SK-N-SH (cell line): ENCODE data around the gene MEGF6. TPM values are rescaled to one million over a fixed set of nuclear protein-coding genes. Genes with fewer than 3 reads are reported as not detected.

ENCODE experiments used
- CTCF ChIA-PET: fragments of 300-600, 350-600 bp; formaldehyde crosslinking; extraction: SDS; loops from one replicate; lab custom pipeline; 2021; lab: Yijun Ruan, JAX
- POLR2A ChIA-PET: fragments of 350-600 bp; sonication (Branson Sonifier 250); formaldehyde crosslinking; extraction: SDS; loops from one replicate; lab custom pipeline; 2020; ENCODE audit warnings: antibody characterized with exemption, inconsistent platforms; lab: Yijun Ruan, JAX
- DNase-seq: peaks from one replicate; pipeline ENCODE4 v3.0.0; 2012
- H2AFZ ChIP-seq: fragments of 200-600 bp; sonication (generic); 2 replicates; pipeline ENCODE4 v1.8.1; 2016; ENCODE audit warnings: antibody characterized with exemption, mild to moderate bottlenecking, low read depth
- H3F3A ChIP-seq: fragments of 200-600 bp; sonication (generic); replicated peaks from 2 replicates; pipeline ENCODE3; 2016; ENCODE audit warnings: antibody characterized with exemption, mild to moderate bottlenecking; ENCODE audit not compliant: insufficient read depth
- H3K27ac ChIP-seq, 2 experiments: fragments of 200-500 bp in 1 of 2; fragments of 200-600 bp in 1 of 2; sonication (Bioruptor generic) in 1 of 2; sonication (generic), shearing (Covaris generic) in 1 of 2; 2 replicates each; pipeline versions ENCODE4 v1.5.1 to v1.6.1; 2014 to 2016; ENCODE audit warnings: low read depth in 2 of 2, inconsistent platforms in 1 of 2, low read length in 1 of 2, mild to moderate bottlenecking in 1 of 2, mixed read lengths in 1 of 2
- H3K27me3 ChIP-seq: fragments of 200-600 bp; sonication (generic), shearing (Covaris generic); 2 replicates; pipeline ENCODE4 v1.6.1; 2016; ENCODE audit warnings: mixed run types; ENCODE audit not compliant: insufficient read depth
- H3K36me3 ChIP-seq, 2 experiments: fragments of 200-500 bp in 1 of 2; fragments of 200-600 bp in 1 of 2; sonication (Bioruptor generic) in 1 of 2; sonication (generic) in 1 of 2; replicated peaks in 1 of 2; 2 replicates each; pipeline versions ENCODE3 to v1.5.1; 2014 to 2016; ENCODE audit warnings: low read length in 1 of 2, mild to moderate bottlenecking in 1 of 2; ENCODE audit not compliant: insufficient read depth in 2 of 2, control insufficient read depth in 1 of 2
- H3K4me1 ChIP-seq, 2 experiments: fragments of 200-500 bp in 1 of 2; fragments of 200-600 bp in 1 of 2; sonication (Bioruptor generic) in 1 of 2; sonication (generic), shearing (Covaris generic) in 1 of 2; 2 replicates each; pipeline versions ENCODE4 v1.5.1 to v1.6.1; 2014 to 2016; ENCODE audit warnings: low read depth in 1 of 2, low read length in 1 of 2, mixed run types in 1 of 2; ENCODE audit not compliant: insufficient read depth in 2 of 2, control insufficient read depth in 1 of 2
- H3K4me2 ChIP-seq: fragments of 200-600 bp; sonication (generic), shearing (Covaris generic); 2 replicates; pipeline ENCODE4 v1.6.1; 2017; ENCODE audit warnings: mixed run types
- H3K4me3 ChIP-seq, 2 experiments: fragments of 200-500 bp in 1 of 2; fragments of 200-600 bp in 1 of 2; sonication (Bioruptor generic) in 1 of 2; sonication (generic), shearing (Covaris generic) in 1 of 2; 2 replicates each; pipeline versions ENCODE4 v1.5.1 to v1.8.1; 2014 to 2016; ENCODE audit warnings: low read depth in 2 of 2, inconsistent platforms in 1 of 2, low read length in 1 of 2, mild to moderate bottlenecking in 1 of 2, mixed read lengths in 1 of 2, moderate library complexity in 1 of 2
- H3K79me2 ChIP-seq: fragments of 200-600 bp; sonication (generic); 2 replicates; pipeline ENCODE4 v1.8.1; 2017; ENCODE audit warnings: mild to moderate bottlenecking; ENCODE audit not compliant: insufficient read depth
- H3K9ac ChIP-seq: fragments of 200-600 bp; sonication (generic); 2 replicates; pipeline ENCODE4 v1.6.1; 2017; ENCODE audit warnings: mixed run types
- H3K9me2 ChIP-seq: fragments of 200-600 bp; sonication (generic); 2 replicates; pipeline ENCODE4 v1.6.1; 2017; ENCODE audit warnings: mixed run types
- H3K9me3 ChIP-seq: fragments of 200-600 bp; sonication (generic); 2 replicates; pipeline ENCODE4 v1.6.1; 2017; ENCODE audit warnings: mixed run types, mild to moderate bottlenecking, moderate library complexity
- H4K20me1 ChIP-seq: fragments of 200-600 bp; sonication (generic); 2 replicates; pipeline ENCODE4 v1.6.1; 2017; ENCODE audit warnings: mild to moderate bottlenecking, mixed run types; ENCODE audit not compliant: insufficient read depth
- CHD2 ChIP-seq: fragments of 150-350 bp; IDR thresholded peaks from 2 replicates; pipeline ENCODE4 v1.6.1; 2018; ENCODE audit warnings: low read length; ENCODE audit not compliant: partially characterized antibody
- ELF1 ChIP-seq: IDR thresholded peaks from 2 replicates; pipeline ENCODE4 v1.4.0; 2012
- GABPA ChIP-seq: IDR thresholded peaks from 2 replicates; pipeline ENCODE4 v1.4.0; 2012; ENCODE audit warnings: low read depth, mild to moderate bottlenecking
- IRF3 ChIP-seq: fragments of 150-350 bp; IDR thresholded peaks from 2 replicates; pipeline ENCODE4 v1.6.1; 2016; ENCODE audit warnings: mild to moderate bottlenecking, low read depth, low read length
- POLR2AphosphoS5 ChIP-seq: IDR thresholded peaks from 2 replicates; pipeline ENCODE4 v1.6.1; 2012; ENCODE audit warnings: low read depth, low read length
- RAD21 ChIP-seq: IDR thresholded peaks from 2 replicates; pipeline ENCODE4 v1.6.1; 2012; ENCODE audit warnings: mild to moderate bottlenecking, low read length
- RCOR1 ChIP-seq: fragments of 150-350 bp; IDR thresholded peaks from 2 replicates; pipeline ENCODE4 v1.6.1; 2017; ENCODE audit warnings: antibody characterized with exemption, low read length
- RFX5 ChIP-seq: IDR thresholded peaks from 2 replicates; pipeline ENCODE4 v1.6.1; 2012; ENCODE audit warnings: mild to moderate bottlenecking, improper control_type of control experiment, low read length
- RXRA ChIP-seq: IDR thresholded peaks from 2 replicates; pipeline ENCODE4 v1.4.0; 2012; ENCODE audit warnings: low read depth, mild to moderate bottlenecking, borderline replicate concordance
- SIN3A ChIP-seq: IDR thresholded peaks from 2 replicates; pipeline ENCODE4 v1.6.1; 2012; ENCODE audit warnings: low read depth, mild to moderate bottlenecking, low read length, moderate library complexity, borderline replicate concordance
- SMC3 ChIP-seq: IDR thresholded peaks from 2 replicates; pipeline ENCODE4 v1.6.1; 2012; ENCODE audit warnings: low read depth, low read length, improper control_type of control experiment
- TAF1 ChIP-seq: IDR thresholded peaks from 2 replicates; pipeline ENCODE4 v1.6.1; 2012; ENCODE audit warnings: low read depth, mild to moderate bottlenecking, low read length, moderate library complexity, borderline replicate concordance
- YY1 ChIP-seq: IDR thresholded peaks from 2 replicates; pipeline ENCODE4 v1.4.0; 2012; ENCODE audit warnings: low read depth, mild to moderate bottlenecking
- ZBTB33 ChIP-seq: IDR thresholded peaks from 2 replicates; pipeline ENCODE4 v1.4.0; 2012; ENCODE audit warnings: low read depth, borderline replicate concordance
- WGBS: methylation state at CpG from one replicate; pipeline ENCODE4 v1.1.6; 2017; ENCODE audit warnings: low lambda C conversion rate; 5-methylcytosine and 5-hydroxymethylcytosine counted together
- polyA plus RNA-seq, 3 experiments: library from polyadenylated mRNA; depleted of rRNA; stranded (reverse); fragments of >200 nt; gene quantifications; 2 replicates each; pipeline ENCODE4 v1.2.3, GENCODE V29; 2012
- TF ChIP-seq, protein P1 (sequence below): fragments of 200-600 bp; sonication (generic); IDR thresholded peaks from 2 replicates; pipeline ENCODE4 v1.6.1; 2017; ENCODE audit warnings: antibody characterized with exemption, mild to moderate bottlenecking, moderate library complexity
- TF ChIP-seq, protein P2 (sequence below): IDR thresholded peaks from 2 replicates; pipeline ENCODE4 v1.4.0; 2012; ENCODE audit warnings: low read depth, borderline replicate concordance
- TF ChIP-seq, protein P3 (sequence below): IDR thresholded peaks from 2 replicates; pipeline ENCODE4 v1.4.0; 2012; ENCODE audit warnings: low read depth

The MEGF6 gene
- polyA plus RNA-seq, 1 of the 3 experiments (the other 2 are of a cell fraction) = 7.6 TPM

DNA sequence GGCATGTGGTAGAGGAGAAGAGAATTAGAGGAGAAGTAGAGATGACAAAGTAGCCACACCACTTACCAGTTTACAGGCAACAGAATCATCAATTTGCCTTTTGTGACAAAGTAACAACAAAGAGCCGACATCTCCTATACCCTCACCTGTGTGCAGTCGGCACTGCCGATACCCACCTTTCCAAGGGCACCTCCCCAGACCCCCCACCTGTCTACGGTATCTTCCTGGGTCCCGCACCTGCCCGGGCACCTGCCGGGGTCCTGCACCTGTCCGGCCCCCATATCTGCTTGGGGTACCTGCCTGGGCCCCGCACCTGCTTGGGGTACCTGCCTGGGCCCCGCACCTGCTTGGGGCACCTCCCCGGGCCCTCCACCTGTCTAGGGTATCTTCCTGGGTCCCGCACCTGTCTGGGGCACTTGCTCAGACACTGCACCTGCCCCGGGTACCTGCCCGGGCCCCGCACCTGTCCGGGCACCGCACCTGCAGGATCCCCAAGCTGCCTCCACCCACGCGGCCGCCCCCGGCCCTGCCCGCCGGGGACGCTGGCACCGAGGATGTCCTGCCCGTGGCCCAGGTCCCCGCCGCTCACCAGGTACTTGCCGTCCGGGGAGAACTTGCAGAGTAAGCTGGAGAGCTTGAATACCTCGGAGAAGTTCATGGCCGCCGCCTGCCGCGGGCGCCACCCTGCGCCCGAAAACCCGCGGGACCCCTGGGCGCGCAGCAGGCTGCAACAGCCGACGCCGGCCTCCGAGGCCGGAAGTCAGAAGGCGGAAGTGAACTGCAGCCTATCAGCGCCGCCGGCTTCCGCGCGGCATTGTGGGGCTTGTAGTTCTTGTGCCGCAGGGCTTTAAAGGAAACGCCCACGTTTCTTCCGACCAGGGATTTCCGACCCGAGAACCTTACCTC is 38.3 kb upstream of the MEGF6 start, which contains the start of gene WRAP73:
Gene WRAP73 (minus strand): TSS at position 762 of the 906 bp plus-strand sequence. CDS start 104 bp downstream, at position 658.
- WGBS = 2% methylated on average over 15 of the region's 60 CpGs
- H4K20me1 ChIP-seq = no peaks in the 10 kb centered on the region
- no peaks in the 10 kb centered on the region for H3F3A ChIP-seq
- H3K9me2 ChIP-seq = no peaks in the 10 kb centered on the region
- H3K9me3 ChIP-seq = no peaks in the 10 kb centered on the region
- H3K27ac ChIP-seq = peak within 1 kb of the TSS in 1 of 2 experiments; percentile 75; a peak in 1 of 4 replicates
- ChIA-PET CTCF (interaction anchor here (0.6 to 2.1 kb wide), 6 partner anchors 20 to 197 kb away, joined by 3 to 12 read pairs (median 4); no protein-coding TSS in a partner anchor), POLR2A (interaction anchor here (1.2 kb wide), 1 partner anchor 21 kb away, joined by 4 read pairs; no protein-coding TSS in a partner anchor)
- DNase-seq = peak; percentile 95
- H3K4me1 ChIP-seq = peaks cover 0 to 12% of the 10 kb centered on the region in 2 experiments; a peak in 2 of 4 replicates
- peak within 1 kb of the TSS; percentile 84 for H3K9ac ChIP-seq
- H3K4me2 ChIP-seq = peak within 1 kb of the TSS; percentile 91
- peak within 1 kb of the TSS; percentile 83 to 98 for H3K4me3 ChIP-seq
- H2AFZ ChIP-seq = peak within 1 kb of the TSS; percentile 79; the same call in 1 of the 2 replicates
- peaks cover 11 to 35% of the 10 kb centered on the region in 2 experiments for H3K36me3 ChIP-seq
- peaks cover 19% of the 10 kb centered on the region for H3K79me2 ChIP-seq
- TF ChIP-seq TAF1 (peak; percentile 51), ELF1 (peak; percentile 91), SMC3 (0 out of 2 replicates have a peak, but pooled peaks have one; percentile 3), CHD2 (peak; percentile 94), POLR2AphosphoS5 (peak; percentile 76; the same call in 1 of the 2 replicates), RXRA (no peak), GABPA (peak; percentile 85), IRF3 (peak; percentile 15; the same call in 1 of the 2 replicates), RAD21 (0 out of 2 replicates have a peak, but pooled peaks have one; percentile 13), SIN3A (peak; percentile 48; the same call in 1 of the 2 replicates), ZBTB33 (peak; percentile 73; the same call in 1 of the 2 replicates), YY1 (peak; percentile 77; the same call in 1 of the 2 replicates), RCOR1 (no peak), RFX5 (no peak)
- TF ChIP-seq, protein P1, sequence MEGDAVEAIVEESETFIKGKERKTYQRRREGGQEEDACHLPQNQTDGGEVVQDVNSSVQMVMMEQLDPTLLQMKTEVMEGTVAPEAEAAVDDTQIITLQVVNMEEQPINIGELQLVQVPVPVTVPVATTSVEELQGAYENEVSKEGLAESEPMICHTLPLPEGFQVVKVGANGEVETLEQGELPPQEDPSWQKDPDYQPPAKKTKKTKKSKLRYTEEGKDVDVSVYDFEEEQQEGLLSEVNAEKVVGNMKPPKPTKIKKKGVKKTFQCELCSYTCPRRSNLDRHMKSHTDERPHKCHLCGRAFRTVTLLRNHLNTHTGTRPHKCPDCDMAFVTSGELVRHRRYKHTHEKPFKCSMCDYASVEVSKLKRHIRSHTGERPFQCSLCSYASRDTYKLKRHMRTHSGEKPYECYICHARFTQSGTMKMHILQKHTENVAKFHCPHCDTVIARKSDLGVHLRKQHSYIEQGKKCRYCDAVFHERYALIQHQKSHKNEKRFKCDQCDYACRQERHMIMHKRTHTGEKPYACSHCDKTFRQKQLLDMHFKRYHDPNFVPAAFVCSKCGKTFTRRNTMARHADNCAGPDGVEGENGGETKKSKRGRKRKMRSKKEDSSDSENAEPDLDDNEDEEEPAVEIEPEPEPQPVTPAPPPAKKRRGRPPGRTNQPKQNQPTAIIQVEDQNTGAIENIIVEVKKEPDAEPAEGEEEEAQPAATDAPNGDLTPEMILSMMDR = peak; percentile 21; the same call in 1 of the 2 replicates
- TF ChIP-seq, protein P2, sequence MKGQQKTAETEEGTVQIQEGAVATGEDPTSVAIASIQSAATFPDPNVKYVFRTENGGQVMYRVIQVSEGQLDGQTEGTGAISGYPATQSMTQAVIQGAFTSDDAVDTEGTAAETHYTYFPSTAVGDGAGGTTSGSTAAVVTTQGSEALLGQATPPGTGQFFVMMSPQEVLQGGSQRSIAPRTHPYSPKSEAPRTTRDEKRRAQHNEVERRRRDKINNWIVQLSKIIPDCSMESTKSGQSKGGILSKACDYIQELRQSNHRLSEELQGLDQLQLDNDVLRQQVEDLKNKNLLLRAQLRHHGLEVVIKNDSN = no peak
- TF ChIP-seq, protein P3, sequence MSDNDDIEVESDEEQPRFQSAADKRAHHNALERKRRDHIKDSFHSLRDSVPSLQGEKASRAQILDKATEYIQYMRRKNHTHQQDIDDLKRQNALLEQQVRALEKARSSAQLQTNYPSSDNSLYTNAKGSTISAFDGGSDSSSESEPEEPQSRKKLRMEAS = peak; percentile 66
- H3K27me3 ChIP-seq = no peaks in the 10 kb centered on the region; the same call in 1 of the 2 replicates
